ENCODE results near the gene LARP7.
"Not testable (repeated sequence)": the region's sequence is repeated elsewhere in the genome, so short reads cannot be mapped to it uniquely, and the experiment has no call there.

Gene LARP7

DNA sequence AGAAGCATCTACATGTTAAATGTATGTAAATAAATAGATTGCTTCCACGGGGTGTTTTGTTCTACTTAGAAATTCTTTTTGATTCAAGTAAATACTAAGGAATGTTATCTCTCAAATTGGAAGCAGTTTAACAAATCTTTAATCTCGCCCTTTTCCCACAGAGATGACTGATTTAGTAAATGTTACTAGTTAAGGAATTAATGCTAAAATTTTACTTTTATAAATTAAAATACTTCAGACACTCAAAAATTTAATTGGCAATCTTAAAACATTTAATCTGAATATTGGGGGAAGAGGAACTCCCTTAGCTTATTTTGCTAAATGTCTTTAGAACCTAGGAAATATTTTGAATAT is 12.1 kb downstream of the LARP7 start:
- no peak for FAIRE-seq

DNA sequence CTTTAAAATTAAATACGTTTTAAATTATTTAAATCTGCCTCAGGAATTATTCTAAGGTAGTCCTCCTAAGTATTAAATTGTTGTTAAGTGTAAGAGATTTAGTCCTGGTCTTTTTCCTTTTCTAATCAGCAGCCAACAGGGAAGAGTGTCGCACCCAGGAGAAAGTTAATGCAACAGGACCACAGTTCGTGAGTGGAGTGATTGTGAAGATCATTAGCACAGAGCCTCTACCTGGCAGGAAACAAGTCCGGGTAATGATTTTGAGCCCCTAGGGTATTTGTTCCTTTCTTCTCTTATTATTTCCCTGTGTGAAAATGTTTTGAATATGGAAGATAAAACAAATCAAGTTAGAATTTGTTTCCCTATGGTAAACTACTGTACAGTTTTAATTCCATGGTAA is 13.4 kb downstream of the LARP7 start:
- DNase-seq (ENCODE audit: low spot score) (no peak), FAIRE-seq (no peak)

More for the DNA sequence above, 12.1 kb downstream of the LARP7 start:
- no peak for DNase-seq (ENCODE audit: low spot score)

DNA sequence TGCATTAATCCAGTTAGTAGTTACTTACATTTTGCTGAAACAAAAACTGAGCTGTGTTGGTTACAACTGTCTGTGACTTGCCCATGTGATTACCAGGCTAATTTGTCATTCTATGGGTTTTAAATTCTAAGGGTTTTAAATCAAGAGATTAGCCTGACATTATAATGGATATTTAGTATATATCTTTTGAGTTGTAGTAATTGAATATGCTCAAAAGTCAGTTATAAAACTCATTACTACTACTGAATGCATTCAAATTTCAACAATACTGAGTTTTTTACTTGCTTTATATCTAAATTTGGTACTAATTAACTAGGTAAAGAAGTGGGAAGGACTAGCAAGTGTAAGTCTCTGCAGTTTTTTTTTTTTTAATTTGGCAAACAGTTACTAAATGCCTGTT is 14.7 kb downstream of the LARP7 start:
- no peak for FAIRE-seq
- no peak for DNase-seq (ENCODE audit: low spot score)

DNA sequence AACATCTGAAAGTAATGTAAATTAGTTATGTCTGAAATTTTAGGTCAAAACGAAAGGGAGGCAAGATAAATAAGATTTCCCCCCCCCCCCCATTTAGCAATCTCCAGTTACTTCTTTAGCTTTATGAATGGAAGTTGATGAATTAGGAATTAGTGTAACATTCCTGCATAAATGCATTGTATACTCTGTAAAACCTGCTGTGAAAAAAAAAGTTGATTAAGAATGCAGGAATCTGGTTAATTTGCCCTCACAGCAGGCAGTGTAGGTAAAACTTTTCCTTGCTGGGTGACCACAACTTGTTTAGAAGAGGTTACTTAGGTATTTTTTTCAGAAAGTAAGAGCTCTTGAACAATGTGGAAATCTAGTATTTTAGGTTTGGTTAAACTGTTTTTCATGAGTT is 15.3 kb downstream of the LARP7 start:
- no peak for DNase-seq (ENCODE audit: low spot score)
- FAIRE-seq = no peak

DNA sequence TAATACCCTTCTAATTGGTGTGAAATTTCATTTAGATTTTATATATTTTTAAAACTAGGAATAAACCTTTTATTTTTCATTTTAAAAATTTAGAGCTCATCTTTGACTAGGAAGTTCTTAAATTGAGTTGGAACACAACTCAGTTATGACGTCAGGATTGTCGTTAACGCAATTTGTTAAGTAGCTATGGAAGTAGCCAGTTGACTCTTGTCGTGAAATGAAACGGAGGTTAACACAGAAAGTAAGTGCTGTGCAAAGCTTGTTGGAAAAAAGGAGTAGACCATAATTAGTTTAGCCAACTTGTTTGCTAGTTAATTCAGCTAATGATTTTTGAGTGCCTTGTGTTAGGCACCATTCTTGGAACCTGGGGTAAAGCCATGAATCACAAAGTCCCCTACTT is 18.3 kb downstream of the LARP7 start:
- FAIRE-seq = no peak

DNA sequence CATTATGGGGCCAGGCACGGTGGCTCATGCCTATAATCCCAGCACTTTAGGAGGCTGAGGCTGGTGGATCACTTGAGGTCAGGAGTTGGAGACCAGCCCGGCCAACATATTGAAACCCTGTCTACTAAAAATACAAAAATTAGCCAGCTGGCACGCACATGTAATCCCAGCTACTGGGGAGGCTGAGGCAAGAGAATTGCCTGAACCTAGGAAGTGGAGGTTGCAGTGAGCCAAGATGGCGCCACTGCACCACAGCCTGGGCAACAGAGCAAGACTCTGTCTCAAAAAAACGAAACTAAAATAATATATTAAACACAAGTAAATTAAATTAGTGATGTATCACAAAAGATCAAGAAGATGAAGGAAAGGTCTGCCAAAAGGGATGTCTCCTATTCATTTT is 19.2 kb downstream of the LARP7 start:
- DNase-seq (ENCODE audit: low spot score) = not testable (repeated sequence)

More for the DNA sequence above, 18.3 kb downstream of the LARP7 start:
- DNase-seq (ENCODE audit: low spot score) = no peak

DNA sequence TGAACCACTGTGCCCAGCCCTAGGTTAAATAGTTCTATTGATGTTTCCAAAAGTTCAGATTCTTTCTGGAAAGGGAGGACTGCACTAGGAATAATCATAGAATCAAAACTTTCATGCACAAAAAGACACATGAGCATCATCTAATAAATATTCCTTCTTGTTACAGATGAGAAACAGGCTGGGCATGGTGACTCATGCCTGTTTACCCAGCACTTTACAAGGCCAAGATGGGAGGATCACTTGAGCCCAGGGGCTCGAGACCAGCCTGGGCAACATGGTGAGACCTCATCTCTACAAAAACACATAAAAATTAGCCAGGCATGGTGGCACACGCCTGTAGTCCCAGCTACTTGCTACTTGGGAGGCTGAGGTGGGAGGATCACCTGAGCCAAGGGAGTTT is 27.7 kb downstream of the LARP7 start:
- DNase-seq (ENCODE audit: low spot score) (no peak), FAIRE-seq (no peak)

More for the DNA sequence above, 19.2 kb downstream of the LARP7 start:
- not testable (repeated sequence) for FAIRE-seq

DNA sequence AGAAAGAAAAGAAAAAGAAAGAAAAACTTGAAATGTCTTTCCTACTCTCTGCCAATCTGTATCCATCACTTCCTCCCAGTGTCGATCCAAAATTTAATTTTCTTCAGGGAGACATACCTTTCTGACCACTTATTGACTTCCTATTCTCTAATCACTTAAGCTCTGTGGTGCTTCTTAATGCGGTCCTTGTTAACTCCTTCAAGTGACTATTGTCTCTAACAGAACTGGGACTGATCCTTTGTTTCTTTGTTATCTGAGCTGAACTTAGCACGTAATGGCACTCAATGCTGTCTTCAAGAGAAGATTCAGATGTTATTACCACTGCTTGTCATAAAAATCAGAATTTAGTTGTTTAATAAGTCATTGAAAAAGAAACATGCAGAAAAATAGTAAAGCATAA is 31.2 kb downstream of the LARP7 start:
- DNase-seq (ENCODE audit: low spot score) = no peak
- no peak for FAIRE-seq

DNA sequence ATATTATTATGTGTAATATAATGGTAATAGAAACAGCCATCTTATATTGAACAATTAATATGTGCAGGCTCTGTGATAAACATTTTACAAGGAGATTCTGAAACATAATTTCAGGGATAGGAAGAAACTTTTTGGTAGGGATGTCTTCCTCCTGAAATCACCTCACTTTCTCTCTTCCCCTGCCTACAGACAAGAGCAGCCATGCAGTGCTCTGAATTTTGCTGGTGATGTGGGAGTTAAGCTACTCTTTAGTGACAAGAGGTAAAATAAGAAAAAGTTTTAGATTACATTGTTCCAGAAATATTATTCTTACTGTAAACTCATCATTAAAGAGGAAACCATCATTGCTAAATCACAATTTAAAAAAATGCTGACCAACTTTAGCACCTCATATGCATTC is 36.1 kb downstream of the LARP7 start:
- no peak for DNase-seq (ENCODE audit: low spot score)
- FAIRE-seq = no peak

DNA sequence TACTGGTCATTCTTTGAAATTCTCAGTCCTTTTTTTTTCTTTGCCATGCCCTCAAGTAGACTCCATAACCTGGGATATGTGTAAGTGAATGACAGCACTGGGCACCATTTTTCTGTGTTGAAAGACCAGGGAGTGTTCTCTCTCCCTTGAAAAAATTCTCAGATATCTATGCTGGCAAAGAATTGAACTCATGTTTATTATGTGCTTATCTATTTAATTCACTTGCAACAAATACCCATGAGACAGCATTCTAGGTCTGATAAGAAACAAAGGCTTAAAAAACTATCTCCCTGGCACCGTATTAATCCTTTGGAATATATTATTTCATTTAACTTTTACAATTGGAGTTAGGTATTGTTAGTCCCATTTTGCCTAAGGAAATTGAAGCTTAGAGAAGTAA is 36.7 kb downstream of the LARP7 start:
- no peak for FAIRE-seq
- DNase-seq (ENCODE audit: low spot score) = no peak

DNA sequence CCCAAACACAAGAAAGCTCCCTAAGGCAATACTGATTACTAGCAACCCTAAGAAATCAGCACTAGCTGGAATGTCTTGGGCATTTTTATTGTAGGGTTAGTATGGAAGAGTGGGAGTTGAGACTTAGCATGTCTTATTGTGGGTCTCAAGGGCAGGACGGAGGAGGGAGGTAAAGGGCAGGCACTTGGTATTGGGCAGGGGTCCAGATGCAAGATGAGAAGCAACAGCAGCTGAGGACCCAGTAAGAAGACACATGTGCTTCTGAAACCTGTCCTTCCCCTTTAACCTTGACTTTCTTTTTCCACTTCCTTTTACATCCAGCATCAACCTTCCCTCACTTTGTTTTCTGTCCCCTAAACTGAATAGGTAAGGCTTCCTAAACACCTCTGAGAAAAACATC is 37.4 kb downstream of the LARP7 start:
- FAIRE-seq = no peak
- no peak for DNase-seq (ENCODE audit: low spot score)

DNA sequence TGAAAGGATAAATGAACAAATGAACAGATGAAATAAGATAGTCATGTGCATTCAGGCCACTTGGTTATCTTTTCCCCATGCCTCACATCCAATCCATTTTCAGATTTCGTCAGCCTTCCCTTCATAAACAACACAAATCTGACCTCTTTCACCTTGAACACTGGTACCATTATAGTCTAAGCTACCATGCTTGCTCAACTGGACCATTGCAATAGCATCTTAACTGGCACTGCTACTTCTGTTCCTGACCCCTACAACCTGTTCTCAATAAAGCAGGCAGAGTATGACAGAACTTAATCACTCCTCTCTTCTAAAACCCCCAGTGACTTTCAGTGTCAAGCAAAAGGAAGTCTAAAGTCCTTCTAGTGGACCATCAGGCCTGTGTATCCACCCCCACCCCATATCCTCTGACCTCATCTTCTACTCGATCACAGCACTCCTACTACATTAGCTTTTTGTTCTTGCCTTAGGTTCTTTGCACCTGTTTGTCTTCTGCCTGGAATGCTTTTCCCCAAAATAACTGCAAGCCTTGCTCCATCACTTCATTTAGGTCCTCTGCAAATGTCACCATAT is 40.7 kb downstream of the LARP7 start:
- FAIRE-seq (no peak), DNase-seq (ENCODE audit: low spot score) (no peak)

DNA sequence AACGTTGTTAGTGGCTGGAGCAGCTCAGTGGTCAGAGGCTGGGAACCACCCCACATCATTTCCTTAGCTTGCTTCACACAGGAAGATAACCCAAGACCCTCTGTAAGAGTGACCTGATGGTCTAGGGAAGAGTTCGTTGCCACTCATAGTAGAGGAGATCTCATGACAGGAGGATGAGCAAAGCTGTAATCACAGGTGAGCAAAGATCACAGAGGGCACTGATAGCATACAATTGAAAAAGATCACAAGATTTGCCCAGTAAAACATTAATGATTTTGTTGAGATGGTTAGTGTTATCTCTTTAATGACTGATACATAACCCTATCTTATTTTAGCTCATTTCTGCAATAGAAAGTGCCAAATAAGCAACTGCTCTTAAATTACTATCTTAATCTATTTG is 44.1 kb downstream of the LARP7 start:
- DNase-seq (ENCODE audit: low spot score) (no peak), FAIRE-seq (no peak)

DNA sequence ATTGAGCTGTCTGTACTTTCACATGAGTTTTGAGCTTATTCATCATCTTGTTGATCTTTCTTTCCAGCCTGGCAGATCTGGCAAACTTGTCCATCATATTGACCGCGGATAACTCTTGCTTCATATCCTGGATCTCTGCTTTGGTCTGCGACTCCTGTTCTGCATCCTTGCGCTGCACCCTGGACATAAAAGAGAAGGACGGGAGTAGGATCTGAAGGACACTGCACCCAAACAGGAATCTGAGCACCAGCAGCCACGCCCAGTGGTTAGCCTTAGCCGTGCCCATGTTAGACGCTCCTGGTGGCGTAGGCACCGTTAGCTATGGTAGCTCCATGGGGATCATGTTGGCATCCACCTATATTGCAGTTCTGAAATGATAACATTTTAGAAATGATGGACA is 56.6 kb downstream of the LARP7 start:
- DNase-seq (ENCODE audit: low spot score) (no peak), FAIRE-seq (no peak)

DNA sequence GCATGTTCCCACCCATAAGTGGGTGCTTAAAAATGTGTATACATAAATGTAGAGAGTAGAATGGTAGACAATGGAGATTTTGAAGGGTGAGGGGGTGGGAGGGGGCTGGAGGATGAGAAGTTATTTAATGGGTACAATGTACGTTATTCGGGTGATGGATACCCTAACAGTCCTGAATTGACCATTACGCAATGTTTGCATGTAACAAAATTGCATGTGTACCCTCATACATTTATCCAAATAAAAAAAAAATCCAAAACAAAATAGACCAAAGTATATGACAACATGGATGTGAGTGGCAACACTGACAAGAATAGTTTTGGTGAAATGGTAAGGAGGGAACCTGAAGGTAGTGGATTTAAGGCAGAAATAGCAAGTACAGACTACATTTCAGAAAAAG is 63.7 kb downstream of the LARP7 start:
- no peak for FAIRE-seq
- no peak for DNase-seq (ENCODE audit: low spot score)

DNA sequence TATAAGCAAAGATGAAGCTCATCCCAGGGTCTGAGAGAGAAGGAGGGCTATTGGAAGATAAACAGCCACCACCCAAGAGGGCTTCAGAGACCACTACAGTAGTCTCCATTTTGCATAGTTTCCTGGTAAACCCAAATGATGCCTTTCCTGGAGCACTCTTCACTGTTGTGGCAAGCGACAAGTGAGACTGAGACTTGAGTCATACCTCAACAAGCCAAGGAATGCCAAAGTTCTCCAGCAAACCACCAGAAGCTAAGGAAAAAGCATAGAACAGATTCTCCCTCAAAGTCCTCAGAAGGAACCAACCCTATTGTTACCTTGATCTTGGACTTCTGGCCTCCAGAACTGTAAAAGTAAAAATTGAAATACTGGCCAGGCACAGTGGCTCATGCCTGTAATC is 65.9 kb downstream of the LARP7 start:
- FAIRE-seq = no peak
- DNase-seq (ENCODE audit: low spot score) = no peak

DNA sequence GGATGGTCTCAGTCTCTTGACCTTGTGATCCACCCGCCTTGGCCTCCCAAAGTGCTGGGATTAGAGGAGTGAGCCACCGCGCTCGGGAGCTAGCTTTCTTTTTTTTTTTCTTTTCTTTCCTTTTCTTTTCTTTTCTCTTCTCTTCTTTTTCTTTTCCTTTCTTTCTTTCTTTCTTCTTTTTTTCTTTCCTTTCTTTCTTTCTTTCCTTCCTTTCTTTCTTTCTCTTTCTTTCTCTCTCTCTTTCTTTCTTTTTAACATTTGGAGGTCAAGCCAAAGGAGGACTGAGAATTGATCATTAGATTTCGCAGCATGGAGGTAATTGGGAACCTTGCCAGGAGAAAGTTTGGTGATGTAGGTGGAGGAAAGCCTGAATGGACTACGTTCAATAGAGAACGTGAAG is 67.4 kb downstream of the LARP7 start:
- no peak for FAIRE-seq

DNA sequence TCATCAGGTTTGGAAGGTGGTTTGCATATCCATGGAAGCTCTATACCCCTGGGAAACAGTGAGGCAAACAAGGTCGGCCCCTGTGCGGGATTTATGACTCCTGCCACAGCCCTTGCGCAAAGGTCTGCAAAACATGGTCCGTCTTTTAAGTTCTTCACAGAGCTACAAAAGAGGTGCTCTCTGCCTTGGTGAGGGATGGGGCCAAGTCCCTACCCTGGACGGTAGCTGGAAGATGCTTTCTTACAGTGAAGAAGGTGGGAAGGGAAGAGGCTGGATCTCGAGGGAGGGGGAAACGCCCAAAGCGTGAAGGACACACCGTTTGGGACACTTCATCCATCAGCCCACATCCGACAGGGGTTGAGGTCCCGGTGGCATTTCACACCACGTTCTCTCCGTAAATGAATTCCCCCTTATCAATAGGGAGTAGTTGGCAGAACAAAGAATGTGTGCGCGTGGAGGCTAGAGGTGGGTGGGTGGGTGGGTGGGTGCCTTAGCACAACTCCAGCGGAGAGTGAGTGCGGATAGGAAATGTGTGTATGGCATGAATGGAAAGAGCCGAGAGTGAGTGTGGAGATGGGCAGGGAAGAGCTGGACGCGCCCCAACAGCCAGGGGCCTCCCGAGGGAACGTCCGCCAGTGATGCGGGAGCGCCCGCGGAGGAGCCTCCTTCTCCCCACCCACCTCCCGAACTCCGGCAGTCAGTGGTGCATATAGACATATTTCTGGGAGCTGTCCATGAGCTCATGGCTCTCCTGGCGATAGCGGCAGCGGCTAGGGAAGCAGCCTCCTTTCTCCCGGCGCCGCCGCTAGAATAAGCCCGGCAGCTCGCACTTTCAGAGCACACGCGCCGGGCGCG is 68.3 kb downstream of the LARP7 start:
- DNase-seq (ENCODE audit: low spot score) (no peak), FAIRE-seq (no peak)

More for the DNA sequence above, 67.4 kb downstream of the LARP7 start:
- no peak for DNase-seq (ENCODE audit: low spot score)

DNA sequence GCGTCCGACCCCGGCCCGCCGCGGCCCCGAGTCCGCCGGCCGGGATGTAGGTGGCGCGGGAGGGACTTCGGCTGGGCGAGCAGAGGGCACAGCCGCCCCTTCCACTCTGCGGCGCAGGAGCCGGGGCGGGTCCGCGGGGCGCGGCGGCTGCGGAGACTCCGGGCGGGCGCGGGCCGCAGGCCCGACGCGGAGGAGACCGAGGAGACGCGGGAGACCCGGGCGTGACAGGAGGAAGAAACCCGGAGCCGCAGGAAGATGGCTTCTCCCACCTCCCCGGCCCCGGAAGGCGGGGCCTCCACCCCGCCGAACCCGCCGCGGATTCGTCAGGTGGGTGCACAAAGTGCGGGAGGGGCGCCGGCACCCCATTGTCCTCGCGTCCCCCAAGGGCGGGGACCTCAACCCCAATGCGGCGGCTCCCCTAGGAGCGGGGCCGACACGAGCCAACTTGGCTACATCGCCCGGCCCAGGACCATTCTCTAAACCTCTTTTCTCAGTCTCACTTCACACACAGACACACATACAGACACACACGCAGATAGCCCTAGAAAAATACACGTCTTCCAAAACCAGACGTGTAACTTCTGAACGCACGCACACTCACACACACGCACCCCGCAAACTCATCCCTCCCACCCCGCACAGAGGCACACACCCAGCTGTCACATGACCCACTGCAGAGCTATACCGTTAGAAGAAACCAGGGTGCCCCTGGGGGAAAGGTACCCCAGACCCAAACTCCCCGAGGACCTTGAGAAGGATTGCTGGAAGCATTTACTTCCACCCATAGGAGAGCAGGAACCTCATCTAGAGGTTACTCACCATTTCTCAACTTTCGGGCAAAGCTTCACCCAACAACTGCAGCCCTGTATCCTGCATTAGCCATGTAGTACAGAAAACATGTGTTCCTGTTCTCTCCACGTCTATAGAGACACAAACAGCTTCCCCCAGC is 69.2 kb downstream of the LARP7 start:
- FAIRE-seq; DNase-seq (ENCODE audit: low spot score): not testable (repeated sequence)

DNA sequence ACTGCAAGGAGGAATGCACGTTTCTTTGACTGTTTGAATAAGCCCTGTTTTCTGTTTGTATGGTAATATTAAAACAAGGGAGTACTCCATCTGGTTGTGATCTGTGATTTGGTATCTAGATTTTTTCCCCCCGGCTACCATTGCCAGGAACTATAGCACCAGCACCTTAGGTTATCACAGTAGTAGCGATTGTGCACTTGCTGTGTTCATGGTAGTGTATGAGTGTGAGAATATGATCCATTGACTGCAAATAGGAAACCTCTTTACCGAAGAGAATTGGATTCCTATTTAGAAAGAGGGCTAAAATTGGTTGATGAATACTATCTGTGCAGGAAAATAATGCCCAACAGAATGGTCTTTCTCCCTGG is 69.9 kb downstream of the LARP7 start:
- FAIRE-seq (no peak), DNase-seq (ENCODE audit: low spot score) (no peak)

All from RCC 7860 (cell line).